OCI-LY3 (cell line): ENCODE results near the gene CDKN3.
"Not testable (repeated sequence)": the region's sequence is repeated elsewhere in the genome, so short reads cannot be mapped to it uniquely, and the experiment has no call there.

Experiments used
- H2AFZ ChIP-seq: fragments of 200-600, 300-600 bp; shearing (Covaris generic); 2 replicates; pipeline ENCODE4 v1.6.0; 2014; ENCODE audit warnings: antibody characterized with exemption, low read depth, low read length
- H3K27ac ChIP-seq: fragments of 200-600, 300-600 bp; sonication (generic); 2 replicates; pipeline ENCODE4 v1.5.1; 2014; ENCODE audit warnings: mild to moderate bottlenecking, low read length, moderate library complexity, mixed read lengths
- H3K27me3 ChIP-seq: fragments of 200-600, 300-600 bp; sonication (generic); 2 replicates; pipeline ENCODE4 v1.6.1; 2014; ENCODE audit warnings: low read depth, low read length, mixed read lengths
- H3K36me3 ChIP-seq: fragments of 200-600, 300-600 bp; sonication (generic); replicated peaks from 2 replicates; pipeline ENCODE3; 2014; ENCODE audit warnings: low read depth, low read length, mixed read lengths
- H3K4me1 ChIP-seq: fragments of 300-600, 200-600 bp; sonication (generic); 2 replicates; pipeline ENCODE4 v1.6.1; 2014; ENCODE audit warnings: low read length, mixed read lengths
- H3K4me2 ChIP-seq: fragments of 200-600, 300-600 bp; sonication (generic); 2 replicates; pipeline ENCODE4 v1.6.1; 2014; ENCODE audit warnings: low read length, mixed read lengths
- H3K4me3 ChIP-seq: fragments of 300-600, 200-600 bp; sonication (generic); 2 replicates; pipeline ENCODE4 v1.5.1; 2014; ENCODE audit warnings: antibody characterized with exemption, mild to moderate bottlenecking, low read length, moderate library complexity
- H3K79me2 ChIP-seq: fragments of 300-600, 200-600 bp; shearing (Covaris generic); 2 replicates; pipeline ENCODE4 v1.6.1; 2014; ENCODE audit warnings: mild to moderate bottlenecking, low read length, mixed read lengths
- H3K9ac ChIP-seq: fragments of 300-600, 200-600 bp; shearing (Covaris generic); 2 replicates; pipeline ENCODE4 v1.6.0; 2014; ENCODE audit warnings: mild to moderate bottlenecking, low read length, moderate library complexity
- H3K9me3 ChIP-seq: fragments of 200-600, 300-600 bp; shearing (Covaris generic); 2 replicates; pipeline ENCODE4 v1.6.1; 2014; ENCODE audit warnings: low read length, mixed read lengths; ENCODE audit not compliant: insufficient read depth
- H4K20me1 ChIP-seq: fragments of 200-600, 300-600 bp; sonication (generic); 2 replicates; pipeline ENCODE4 v1.6.1; 2016; ENCODE audit warnings: low read length, mixed read lengths; ENCODE audit not compliant: insufficient read depth
- EZH2phosphoT487 ChIP-seq: fragments of 200-600 bp; shearing (Covaris generic); IDR thresholded peaks from 2 replicates; pipeline ENCODE4 v1.6.1; 2018; ENCODE audit warnings: antibody characterized with exemption, mixed run types, low read depth
- TF ChIP-seq, protein P1 (sequence below): fragments of 200-600, 300-600 bp; sonication (generic); IDR thresholded peaks from 2 replicates; pipeline ENCODE4 v1.5.1; 2014; ENCODE audit warnings: antibody characterized with exemption, low read length, low read depth

Gene CDKN3

DNA sequence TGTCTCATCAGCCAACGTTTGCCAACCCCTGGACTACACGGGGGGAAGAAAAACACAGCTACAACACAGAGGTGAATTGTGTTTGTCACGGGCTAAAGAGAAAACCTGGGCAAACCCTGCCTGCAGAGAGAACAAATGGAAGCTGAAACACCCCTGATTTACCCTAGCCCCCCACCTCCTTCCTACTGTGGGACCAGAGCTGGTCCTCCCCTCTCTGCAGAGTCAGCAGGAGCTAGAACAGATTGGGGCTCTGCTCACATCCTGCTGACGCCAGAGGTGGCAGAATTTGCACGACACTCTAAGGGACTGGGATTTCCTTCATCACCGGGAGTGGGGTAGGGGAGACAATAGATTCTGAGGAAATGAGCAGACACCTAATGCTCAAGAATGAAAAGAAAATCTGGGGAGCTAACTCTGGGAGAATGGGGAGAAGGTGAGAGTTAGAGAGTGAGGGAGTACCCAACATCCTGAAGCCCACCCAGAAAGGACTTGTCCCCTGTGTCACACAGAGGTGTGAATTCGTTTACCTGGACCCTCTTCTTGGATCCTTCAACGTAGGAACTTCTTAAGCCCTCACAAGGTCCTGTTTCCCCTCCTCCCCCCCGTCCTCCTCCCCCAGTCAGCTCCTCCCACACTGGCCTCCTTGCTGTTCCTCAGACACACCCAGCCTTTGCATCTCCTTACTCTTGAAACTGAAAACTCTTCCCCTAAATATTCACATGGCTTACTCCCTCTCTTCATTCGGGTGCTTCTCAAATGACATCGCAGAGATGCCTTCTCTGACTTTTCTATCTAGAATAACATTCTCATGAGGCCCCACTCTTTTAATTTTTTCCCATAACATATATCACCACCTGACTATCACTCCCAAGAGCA, 26.2 kb upstream of the CDKN3 start:
- Histone ChIP-seq H3K27ac (no peak overlapping the region), H3K4me1 (0 out of 2 replicates have a peak, but pooled peaks cover 3% of the 10 kb centered on the region), H3K9me3 (no peaks in the 10 kb centered on the region), H3K9ac (no peak overlapping the region), H3K4me2 (no peak overlapping the region), H3K4me3 (no peak overlapping the region), H3K79me2 (no peaks in the 10 kb centered on the region), H3K36me3 (no peaks in the 10 kb centered on the region), H2AFZ (no peak overlapping the region), H3K27me3 (no peaks in the 10 kb centered on the region), H4K20me1 (no peaks in the 10 kb centered on the region)
- TF ChIP-seq EZH2phosphoT487, result no peak
- TF ChIP-seq, protein P1, sequence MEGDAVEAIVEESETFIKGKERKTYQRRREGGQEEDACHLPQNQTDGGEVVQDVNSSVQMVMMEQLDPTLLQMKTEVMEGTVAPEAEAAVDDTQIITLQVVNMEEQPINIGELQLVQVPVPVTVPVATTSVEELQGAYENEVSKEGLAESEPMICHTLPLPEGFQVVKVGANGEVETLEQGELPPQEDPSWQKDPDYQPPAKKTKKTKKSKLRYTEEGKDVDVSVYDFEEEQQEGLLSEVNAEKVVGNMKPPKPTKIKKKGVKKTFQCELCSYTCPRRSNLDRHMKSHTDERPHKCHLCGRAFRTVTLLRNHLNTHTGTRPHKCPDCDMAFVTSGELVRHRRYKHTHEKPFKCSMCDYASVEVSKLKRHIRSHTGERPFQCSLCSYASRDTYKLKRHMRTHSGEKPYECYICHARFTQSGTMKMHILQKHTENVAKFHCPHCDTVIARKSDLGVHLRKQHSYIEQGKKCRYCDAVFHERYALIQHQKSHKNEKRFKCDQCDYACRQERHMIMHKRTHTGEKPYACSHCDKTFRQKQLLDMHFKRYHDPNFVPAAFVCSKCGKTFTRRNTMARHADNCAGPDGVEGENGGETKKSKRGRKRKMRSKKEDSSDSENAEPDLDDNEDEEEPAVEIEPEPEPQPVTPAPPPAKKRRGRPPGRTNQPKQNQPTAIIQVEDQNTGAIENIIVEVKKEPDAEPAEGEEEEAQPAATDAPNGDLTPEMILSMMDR, result no peak

DNA sequence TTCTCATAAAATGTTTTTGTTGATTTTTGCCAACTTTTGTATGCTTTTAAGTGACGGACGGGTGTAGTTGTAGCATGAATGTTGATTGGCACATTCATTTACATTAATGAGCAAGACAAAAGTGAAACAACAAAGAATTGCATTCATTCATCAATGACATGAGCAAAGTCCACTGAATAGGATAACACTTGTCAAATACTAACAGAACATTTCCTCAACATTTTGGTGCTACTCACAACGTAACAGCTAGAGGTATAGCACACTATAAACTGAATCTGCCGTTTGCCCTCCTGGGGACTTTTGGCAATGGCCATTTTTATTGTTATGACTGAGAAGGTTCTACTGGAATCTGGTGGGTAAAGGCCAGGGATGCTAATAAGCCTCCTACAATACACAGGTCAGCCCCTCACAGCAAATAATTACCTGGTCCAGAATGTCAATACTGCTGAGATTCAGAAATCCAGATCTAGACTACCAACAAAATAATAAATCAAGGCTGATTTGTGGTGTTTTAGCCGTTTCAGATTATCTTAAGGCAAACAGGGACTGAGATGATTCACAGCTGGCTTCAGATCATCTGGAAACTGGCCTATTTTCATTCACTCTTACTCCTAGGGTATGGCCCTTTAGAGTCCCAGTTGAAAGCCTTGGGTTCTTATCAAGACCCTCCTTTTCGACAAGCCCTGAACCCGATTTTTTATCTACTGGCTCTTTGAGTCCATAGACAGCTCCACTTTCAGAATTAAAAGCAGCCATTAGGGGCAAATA, 22.5 kb upstream of the CDKN3 start:
- Histone ChIP-seq H3K79me2 (no peaks in the 10 kb centered on the region), H3K9me3 (no peaks in the 10 kb centered on the region), H4K20me1 (no peaks in the 10 kb centered on the region), H3K4me1 (no peaks in the 10 kb centered on the region), H2AFZ (no peak overlapping the region; the same call in 1 of the 2 replicates), H3K4me2 (no peak overlapping the region), H3K9ac (no peak overlapping the region), H3K27me3 (0 out of 2 replicates have a peak, but pooled peaks cover 5% of the 10 kb centered on the region), H3K27ac (no peak overlapping the region), H3K4me3 (no peak overlapping the region), H3K36me3 (no peaks in the 10 kb centered on the region)
- TF ChIP-seq, protein P1, result no peak
- TF ChIP-seq EZH2phosphoT487, result no peak

DNA sequence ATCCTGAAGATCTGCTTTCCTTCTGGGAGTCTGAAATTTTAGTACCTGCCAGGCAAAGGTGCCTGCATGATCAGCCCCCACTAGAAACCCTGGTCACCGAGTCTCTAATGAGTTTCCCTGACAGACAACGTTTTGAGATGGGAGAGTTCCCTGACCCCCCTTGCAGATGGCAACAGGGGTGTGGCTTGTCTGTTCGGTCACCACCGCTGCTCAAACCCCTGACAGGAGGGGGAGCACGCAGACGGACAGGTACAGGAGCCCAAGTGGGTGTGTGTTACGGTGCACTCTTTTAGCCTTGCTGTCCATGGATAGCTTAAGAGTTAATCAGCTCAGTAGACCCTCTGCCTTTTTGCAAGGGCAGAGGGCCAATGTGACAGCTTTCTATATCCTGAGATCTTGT, 19.3 kb upstream of the CDKN3 start:
- Histone ChIP-seq H3K4me1 (no peaks in the 10 kb centered on the region), H3K36me3 (no peaks in the 10 kb centered on the region), H3K27me3 (0 out of 2 replicates have a peak, but pooled peaks cover 5% of the 10 kb centered on the region), H3K79me2 (no peaks in the 10 kb centered on the region), H3K4me2 (no peak overlapping the region), H3K27ac (no peak overlapping the region), H2AFZ (no peak overlapping the region), H3K9ac (no peak overlapping the region), H4K20me1 (no peaks in the 10 kb centered on the region), H3K9me3 (no peaks in the 10 kb centered on the region), H3K4me3 (no peak overlapping the region)
- TF ChIP-seq EZH2phosphoT487, result no peak
- TF ChIP-seq, protein P1, result no peak

DNA sequence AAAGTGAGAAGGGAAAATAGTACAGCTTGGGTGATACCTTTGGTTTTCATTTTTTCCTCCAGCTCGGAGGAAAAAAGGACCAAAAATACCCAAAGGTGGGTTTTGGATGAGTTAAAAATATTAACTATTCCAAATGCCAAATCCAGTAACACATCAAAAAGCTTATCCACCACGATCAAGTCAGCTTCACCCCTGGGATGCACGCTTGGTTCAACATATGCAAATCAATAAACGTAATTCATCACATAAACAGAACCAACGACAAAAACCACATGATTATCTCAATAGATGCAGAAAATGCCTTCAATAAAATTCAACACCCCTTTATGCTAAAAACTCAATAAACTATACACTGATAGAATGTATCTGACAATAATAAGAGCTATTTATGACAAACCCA, 17.9 kb upstream of the CDKN3 start:
- not testable (repeated sequence) for H3K9ac ChIP-seq, H3K9me3 ChIP-seq, H4K20me1 ChIP-seq, H3K27me3 ChIP-seq, H3K79me2 ChIP-seq, H2AFZ ChIP-seq, H3K4me2 ChIP-seq, H3K27ac ChIP-seq, H3K36me3 ChIP-seq, H3K4me1 ChIP-seq, H3K4me3 ChIP-seq

DNA sequence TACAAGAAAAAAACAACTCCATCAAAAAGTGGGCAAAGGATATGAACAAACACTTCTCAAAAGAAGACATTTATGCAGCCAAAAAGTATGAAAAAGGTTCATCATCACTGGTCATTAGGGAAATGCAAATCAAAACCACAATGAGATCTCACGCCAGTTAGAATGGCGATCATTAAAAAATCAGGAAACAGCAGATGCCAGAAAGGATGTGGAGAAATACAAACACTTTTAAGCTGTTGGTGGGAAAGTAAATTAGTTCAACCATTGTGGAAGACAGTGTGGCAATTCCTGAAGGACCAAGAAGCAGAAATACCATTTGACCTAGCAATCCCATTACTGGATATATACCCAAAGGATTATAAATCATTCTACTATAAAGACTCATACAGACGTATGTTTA, 16.2 kb upstream of the CDKN3 start:
- not testable (repeated sequence) for H3K4me3 ChIP-seq, H3K36me3 ChIP-seq, H3K9me3 ChIP-seq, H2AFZ ChIP-seq, H4K20me1 ChIP-seq, H3K79me2 ChIP-seq, H3K27ac ChIP-seq, H3K9ac ChIP-seq, H3K4me2 ChIP-seq, H3K4me1 ChIP-seq
- peaks cover 10% of the 10 kb centered on the region; the same call in 1 of the 2 replicates for H3K27me3 ChIP-seq
